Sigmoid colon (tissue), 4 donors: ENCODE data around the gene FUT7.

Experiments used
- EP300 ChIP-seq, 4 donors: sonication (generic); formaldehyde crosslinking; IDR thresholded peaks; one replicate each; pipeline ENCODE4 v1.6.1; 2017; ENCODE audit warnings: antibody characterized with exemption in 4 of 4
- POLR2A ChIP-seq, 2 donors: fragments of 450-650 bp; IDR thresholded peaks; one replicate each; pipeline ENCODE4 v1.6.1; 2016; ENCODE audit warnings: antibody characterized with exemption in 2 of 2, mild to moderate bottlenecking in 2 of 2, moderate library complexity in 2 of 2
- TF ChIP-seq, protein P1 (sequence below), 4 experiments: fragments of 450-650 bp in 3 of 4; fragments of 200-600 bp in 1 of 4; IDR thresholded peaks; one replicate each; pipeline ENCODE4 v1.5.1; 2016 to 2019; ENCODE audit warnings: antibody characterized with exemption in 4 of 4, mild to moderate bottlenecking in 3 of 4, moderate library complexity in 2 of 4

DNA sequence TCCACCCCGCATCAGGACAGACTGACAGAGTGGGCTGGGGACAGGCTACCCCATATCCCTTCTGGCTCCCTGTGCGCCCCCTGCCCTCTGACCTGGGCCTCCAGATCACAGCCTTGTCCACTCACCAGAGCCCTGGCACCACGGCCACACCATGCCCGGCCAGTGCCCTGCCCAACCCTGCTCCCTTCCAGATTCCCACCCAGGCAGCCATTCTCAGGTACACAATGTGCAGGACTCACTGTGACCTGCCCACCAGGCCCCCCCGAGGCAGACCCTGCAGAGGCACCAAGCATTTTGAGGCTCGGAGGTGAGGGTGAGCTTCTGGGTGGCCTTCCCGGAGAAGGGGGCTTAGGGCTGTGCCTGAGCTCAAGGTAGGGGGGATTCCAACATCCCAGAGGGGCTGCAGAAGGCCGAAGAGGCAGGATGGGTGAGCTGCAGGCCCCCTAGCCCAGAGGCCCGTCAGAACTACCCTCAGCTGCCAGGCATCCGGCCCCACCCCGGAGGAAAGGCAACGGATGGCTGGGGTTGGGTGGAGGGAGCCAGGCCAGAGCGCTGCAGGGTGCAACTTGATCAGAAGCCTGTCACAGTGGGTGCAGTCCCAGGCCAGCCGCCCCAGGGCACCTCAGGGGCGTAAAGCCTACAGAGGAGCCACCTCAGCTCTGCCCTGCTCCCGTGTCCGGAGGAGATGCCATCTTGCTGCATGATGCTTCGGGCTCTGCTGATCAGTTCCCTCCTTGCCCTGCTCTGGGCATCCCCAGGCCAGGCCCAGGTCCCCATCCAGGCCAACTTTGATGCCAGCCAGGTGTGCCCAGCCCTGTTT lies 49.4 kb downstream of the FUT7 start, which contains the start of gene LCNL1:
- TF ChIP-seq POLR2A (IDR thresholded peaks at IDR 0.05), result no peak
- no peak for TF ChIP-seq EP300 (IDR thresholded peaks at IDR 0.05)
- TF ChIP-seq, protein P1, sequence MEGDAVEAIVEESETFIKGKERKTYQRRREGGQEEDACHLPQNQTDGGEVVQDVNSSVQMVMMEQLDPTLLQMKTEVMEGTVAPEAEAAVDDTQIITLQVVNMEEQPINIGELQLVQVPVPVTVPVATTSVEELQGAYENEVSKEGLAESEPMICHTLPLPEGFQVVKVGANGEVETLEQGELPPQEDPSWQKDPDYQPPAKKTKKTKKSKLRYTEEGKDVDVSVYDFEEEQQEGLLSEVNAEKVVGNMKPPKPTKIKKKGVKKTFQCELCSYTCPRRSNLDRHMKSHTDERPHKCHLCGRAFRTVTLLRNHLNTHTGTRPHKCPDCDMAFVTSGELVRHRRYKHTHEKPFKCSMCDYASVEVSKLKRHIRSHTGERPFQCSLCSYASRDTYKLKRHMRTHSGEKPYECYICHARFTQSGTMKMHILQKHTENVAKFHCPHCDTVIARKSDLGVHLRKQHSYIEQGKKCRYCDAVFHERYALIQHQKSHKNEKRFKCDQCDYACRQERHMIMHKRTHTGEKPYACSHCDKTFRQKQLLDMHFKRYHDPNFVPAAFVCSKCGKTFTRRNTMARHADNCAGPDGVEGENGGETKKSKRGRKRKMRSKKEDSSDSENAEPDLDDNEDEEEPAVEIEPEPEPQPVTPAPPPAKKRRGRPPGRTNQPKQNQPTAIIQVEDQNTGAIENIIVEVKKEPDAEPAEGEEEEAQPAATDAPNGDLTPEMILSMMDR (IDR thresholded peaks at IDR 0.05), result no peak
